ENCODE data around the gene ZC3H8. TPM values are rescaled to one million over a fixed set of nuclear protein-coding genes. Genes with fewer than 3 reads are reported as not detected.

ZC3H8 gene
- total RNA-seq, 1 donor from 2014 or later, result 20.7 TPM

- Mint-ChIP-seq H3K36me3 (peaks cover 1% of the 10 kb centered on the region), H3K9me3 (peaks cover 6% of the 10 kb centered on the region), H3K27ac (no peak overlapping the region), H3K4me3 (no peak overlapping the region), H3K4me1 (peaks cover 16% of the 10 kb centered on the region), H3K27me3 (ENCODE audit: low read depth) (no peaks in the 10 kb centered on the region)
- no peak for TF ChIP-seq CTCF (IDR thresholded peaks at IDR 0.05; ENCODE audit: unreplicated experiment)
- DNase-seq (ENCODE audit: low spot score in 2 of 2, unreplicated experiment in 2 of 2), result no peak
Measured at GRCh38 chr2:112257575-112257974, 2.7 kb upstream of the ZC3H8 start.

- H3K36me3 Mint-ChIP-seq, result no peaks in the 10 kb centered on the region
- no peak overlapping the region for H3K4me3 Mint-ChIP-seq
- DNase-seq (ENCODE audit: low spot score in 2 of 2, unreplicated experiment in 2 of 2), result no peak
- no peak overlapping the region for H3K27ac Mint-ChIP-seq
- no peaks in the 10 kb centered on the region for H3K27me3 Mint-ChIP-seq (ENCODE audit: low read depth)
- TF ChIP-seq CTCF (IDR thresholded peaks at IDR 0.05; ENCODE audit: unreplicated experiment), result no peak
- peaks cover 16% of the 10 kb centered on the region for H3K4me1 Mint-ChIP-seq
- no peaks in the 10 kb centered on the region for H3K9me3 Mint-ChIP-seq
Measured at GRCh38 chr2:112256654-112257053, 1.8 kb upstream of the ZC3H8 start.

- TF ChIP-seq CTCF (IDR thresholded peaks at IDR 0.05; ENCODE audit: unreplicated experiment), result no peak
- Mint-ChIP-seq H3K36me3 (no peaks in the 10 kb centered on the region), H3K4me3 (peak overlapping the region; percentile 82), H3K9me3 (no peaks in the 10 kb centered on the region), H3K4me1 (peaks cover 16% of the 10 kb centered on the region), H3K27ac (no peak overlapping the region), H3K27me3 (ENCODE audit: low read depth) (no peaks in the 10 kb centered on the region)
- DNase-seq (ENCODE audit: low spot score in 2 of 2, unreplicated experiment in 2 of 2), result no peak
Measured at GRCh38 chr2:112255875-112256274, 1.0 kb upstream of the ZC3H8 start.

GRCh38 chr2:112253261-112253815 lies 1.5 kb downstream of the ZC3H8 start:
- TF ChIP-seq CTCF (IDR thresholded peaks at IDR 0.05; ENCODE audit: unreplicated experiment), result no peak
- H3K9me3 Mint-ChIP-seq, result no peaks in the 10 kb centered on the region
- H3K4me1 Mint-ChIP-seq, result peaks cover 13% of the 10 kb centered on the region
- peaks cover 3% of the 10 kb centered on the region for H3K36me3 Mint-ChIP-seq
- DNase-seq (ENCODE audit: low spot score in 2 of 2, unreplicated experiment in 2 of 2), result no peak
- no peaks in the 10 kb centered on the region for H3K27me3 Mint-ChIP-seq (ENCODE audit: low read depth)
- peak overlapping the region; percentile 5 for H3K4me3 Mint-ChIP-seq
- no peak overlapping the region for H3K27ac Mint-ChIP-seq

GRCh38 chr2:112251271-112251670 lies 3.6 kb downstream of the ZC3H8 start:
- H3K9me3 Mint-ChIP-seq, result peaks cover 3% of the 10 kb centered on the region
- peaks cover 13% of the 10 kb centered on the region for H3K4me1 Mint-ChIP-seq
- peaks cover 16% of the 10 kb centered on the region for H3K36me3 Mint-ChIP-seq
- H3K27me3 Mint-ChIP-seq (ENCODE audit: low read depth), result no peaks in the 10 kb centered on the region
- no peak for TF ChIP-seq CTCF (IDR thresholded peaks at IDR 0.05; ENCODE audit: unreplicated experiment)
- H3K27ac Mint-ChIP-seq, result no peak overlapping the region
- no peak for DNase-seq (ENCODE audit: low spot score in 2 of 2, unreplicated experiment in 2 of 2)
- H3K4me3 Mint-ChIP-seq, result no peak overlapping the region

- Mint-ChIP-seq H3K9me3 (peaks cover 8% of the 10 kb centered on the region), H3K27ac (no peak overlapping the region), H3K4me3 (no peak overlapping the region), H3K27me3 (ENCODE audit: low read depth) (no peaks in the 10 kb centered on the region), H3K4me1 (no peaks in the 10 kb centered on the region), H3K36me3 (peaks cover 34% of the 10 kb centered on the region)
- no peak for TF ChIP-seq CTCF (IDR thresholded peaks at IDR 0.05; ENCODE audit: unreplicated experiment)
- no peak for DNase-seq (ENCODE audit: low spot score in 2 of 2, unreplicated experiment in 2 of 2)
Measured at GRCh38 chr2:112244854-112245253, 10.0 kb downstream of the ZC3H8 start.

All from mesothelial cell of epicardium (in vitro differentiated cells).